Measurements from ENCODE around the gene ELK3.

GRCh38 chr12:96198965-96199364 lies 4.8 kb downstream of the ELK3 start:
- TF ChIP-seq CTCF (IDR thresholded peaks at IDR 0.05) (no peak), POLR2A (IDR thresholded peaks at IDR 0.05) (no peak)

Data from thyroid gland (tissue), 4 donors.